Measurements from ENCODE around the gene SLC41A3.
A peak's percentile ranks its signal among the peaks of the same experiment; 100 is the strongest.

The SLC41A3 gene

DNA sequence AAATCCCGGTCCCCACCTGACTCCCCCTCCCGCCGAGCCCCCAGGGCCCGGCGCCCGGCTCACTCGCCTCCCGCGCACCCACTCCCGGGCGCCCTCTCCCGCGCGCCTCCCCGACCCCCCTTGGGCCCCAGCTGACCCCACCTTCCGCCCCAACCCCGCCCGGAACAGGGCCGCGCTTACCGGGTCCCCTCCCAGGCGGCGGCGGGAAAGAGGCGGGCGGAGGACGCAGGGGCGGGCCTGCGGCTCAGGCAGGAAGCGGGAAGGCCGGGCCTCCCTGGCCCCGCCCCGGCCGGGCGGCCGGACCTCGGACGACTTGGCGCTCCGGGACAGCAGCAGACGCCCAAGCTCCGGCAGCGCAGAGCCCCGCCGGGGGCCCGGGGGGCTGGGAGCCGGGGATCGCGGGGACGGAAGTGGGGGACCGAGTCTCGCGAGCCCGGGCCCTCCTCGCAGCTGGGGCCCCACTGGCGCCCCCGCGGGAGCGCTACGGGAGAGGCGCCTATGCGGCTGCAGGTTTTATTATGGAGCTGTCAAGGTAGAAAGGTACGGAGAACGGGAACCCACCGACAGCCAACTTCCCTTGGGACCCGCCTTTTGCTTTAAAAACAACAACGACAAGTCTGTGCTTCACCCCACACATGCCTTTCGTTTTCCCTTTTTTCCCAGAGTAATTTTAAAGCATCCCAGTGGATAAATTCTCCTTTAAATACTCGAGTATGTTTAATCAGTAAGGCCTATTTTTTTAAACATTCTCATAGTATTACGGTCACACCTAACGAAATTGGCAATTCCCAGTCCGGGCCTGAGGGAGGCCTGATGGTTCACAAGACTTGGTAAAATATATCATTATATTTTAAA is at the start of gene SLC41A3:
Gene SLC41A3 (minus strand): TSS at position 212 of the 855 bp plus-strand sequence. CDS start 15,905 bp downstream, outside the sequence.
- DNase-seq, result peak; percentile 76

DNA sequence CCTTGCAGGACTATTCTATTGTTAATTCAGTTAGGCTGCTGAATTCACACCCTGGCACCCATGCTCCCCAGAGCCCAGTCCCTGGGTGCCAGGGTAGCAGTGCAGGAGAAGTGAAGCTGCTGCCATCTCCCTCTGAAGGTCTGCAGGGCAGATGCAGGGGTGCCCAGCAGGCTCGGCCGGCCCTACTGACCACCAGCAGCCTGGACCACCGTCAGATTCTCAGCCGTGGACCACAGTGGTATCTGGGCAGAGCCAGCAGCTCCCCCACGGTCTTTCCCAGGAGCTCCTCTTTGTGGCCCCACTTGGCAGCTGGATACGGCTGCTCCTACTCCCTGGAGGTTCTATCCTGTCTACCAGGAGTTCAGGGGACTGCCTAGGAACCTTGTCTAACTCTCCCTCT is 49.7 kb upstream of the SLC41A3 start:
- no peak for DNase-seq

DNA sequence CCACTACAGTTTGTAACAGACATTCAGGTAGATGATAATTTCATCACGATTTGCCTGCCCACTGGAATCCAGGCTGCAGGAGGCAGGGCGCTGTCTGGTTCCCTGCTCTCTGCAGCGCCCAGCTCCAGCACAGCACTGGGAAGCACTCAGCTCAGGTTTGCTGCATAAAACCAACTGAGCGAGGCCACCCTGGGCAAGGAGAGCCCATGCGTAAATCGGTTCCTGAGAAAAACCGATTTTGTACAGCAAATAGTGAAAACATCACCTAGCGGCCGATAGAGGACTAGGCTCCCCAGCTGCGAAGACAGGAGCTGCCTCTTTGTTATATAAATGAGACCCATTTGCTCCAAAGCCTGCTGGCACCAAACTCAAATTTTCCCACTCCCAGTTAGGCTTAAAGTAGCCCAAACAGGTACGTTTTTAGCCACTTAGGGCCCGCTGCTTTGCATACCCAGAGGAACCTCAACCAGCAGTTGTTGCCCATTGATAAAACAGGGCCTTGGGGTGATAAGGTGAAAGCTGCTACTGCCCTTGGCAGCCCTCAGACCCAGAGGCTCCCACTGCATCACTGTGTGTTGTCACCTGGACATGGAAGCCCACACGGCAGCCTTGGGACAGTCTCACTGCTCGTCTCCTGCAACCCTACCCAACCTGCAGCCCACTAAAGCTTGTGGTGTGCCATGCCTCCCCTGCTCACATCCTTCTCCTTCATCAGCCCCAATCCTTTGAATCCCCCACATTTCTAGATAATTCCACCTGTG is 49.0 kb upstream of the SLC41A3 start:
- no peak for DNase-seq

DNA sequence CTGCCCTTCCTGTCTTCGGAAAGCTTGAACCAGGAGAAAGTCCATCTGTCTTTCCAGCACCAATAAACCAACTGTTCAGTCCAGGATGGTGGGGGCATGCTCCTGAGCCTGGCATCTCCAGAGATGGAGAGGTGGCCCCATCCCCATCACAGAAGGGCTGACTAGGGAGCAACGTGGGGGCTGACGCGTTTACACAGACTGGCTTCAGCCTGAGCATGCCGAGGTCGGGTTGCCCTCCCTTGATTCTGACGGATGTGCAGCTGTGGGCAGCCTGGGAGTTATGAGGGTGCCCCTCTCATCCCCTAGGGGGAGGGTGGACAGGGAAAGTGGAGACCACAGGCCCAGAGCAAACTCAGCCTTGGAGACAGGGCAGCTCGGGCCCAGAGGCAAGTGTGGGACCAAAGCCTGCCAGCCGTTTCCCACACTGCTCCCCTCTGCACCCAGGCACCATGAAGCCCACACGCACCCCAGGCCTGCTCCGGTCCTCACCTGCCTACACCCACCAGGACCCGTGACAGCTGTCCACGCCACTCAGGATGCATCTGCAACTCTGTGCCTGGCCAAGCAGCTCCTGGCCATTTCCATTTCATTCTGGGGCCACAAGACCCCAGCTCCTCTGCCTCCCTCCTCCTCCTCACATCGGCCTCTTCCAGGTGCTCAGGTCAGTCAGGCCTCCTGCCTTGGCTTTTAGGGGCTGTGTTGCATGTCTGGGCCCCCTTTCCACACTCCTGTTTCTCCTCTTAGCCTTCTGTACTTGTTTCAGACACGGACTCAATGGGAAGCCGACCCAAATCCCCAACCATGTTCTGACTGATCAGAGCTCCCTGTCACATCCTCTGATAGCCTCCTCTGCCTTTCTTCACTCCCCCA is 48.2 kb upstream of the SLC41A3 start:
- no peak for DNase-seq

DNA sequence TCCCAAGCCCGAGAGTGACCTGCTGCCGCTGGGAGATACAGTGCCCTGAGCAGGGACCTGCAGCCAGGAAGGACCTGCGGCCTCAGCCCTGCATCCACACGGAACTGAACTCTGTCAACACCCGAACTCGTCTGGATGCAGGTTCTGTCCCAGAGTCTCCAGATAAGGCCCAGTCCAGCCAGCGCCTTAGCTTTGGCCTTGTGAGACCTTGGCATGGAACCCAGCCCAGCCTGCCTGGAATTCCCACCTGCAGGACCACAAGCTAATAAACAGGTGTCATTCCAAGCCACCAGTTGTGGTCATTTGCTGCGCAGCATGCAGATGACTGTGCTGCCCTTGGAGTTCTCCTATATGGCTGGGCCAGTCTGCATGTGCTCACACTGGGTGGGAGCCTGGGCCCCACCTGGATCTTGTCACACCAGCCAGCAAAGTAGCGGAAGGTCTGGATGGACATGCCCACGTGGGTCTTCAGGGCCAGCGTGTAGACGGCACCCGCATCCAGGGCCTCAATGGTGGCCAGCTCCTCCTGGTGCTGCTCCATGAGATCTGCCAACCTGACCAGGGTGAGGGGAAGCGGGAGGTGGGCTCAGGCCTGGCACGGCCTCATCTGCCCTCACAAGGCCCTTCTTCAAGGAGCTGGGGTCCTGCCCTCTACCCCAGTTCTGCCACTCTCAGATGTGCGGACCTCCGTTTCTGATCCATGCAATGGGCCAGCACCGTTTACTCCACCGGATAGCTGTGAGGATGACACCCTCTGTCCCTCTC is 47.2 kb upstream of the SLC41A3 start:
- no peak for DNase-seq

DNA sequence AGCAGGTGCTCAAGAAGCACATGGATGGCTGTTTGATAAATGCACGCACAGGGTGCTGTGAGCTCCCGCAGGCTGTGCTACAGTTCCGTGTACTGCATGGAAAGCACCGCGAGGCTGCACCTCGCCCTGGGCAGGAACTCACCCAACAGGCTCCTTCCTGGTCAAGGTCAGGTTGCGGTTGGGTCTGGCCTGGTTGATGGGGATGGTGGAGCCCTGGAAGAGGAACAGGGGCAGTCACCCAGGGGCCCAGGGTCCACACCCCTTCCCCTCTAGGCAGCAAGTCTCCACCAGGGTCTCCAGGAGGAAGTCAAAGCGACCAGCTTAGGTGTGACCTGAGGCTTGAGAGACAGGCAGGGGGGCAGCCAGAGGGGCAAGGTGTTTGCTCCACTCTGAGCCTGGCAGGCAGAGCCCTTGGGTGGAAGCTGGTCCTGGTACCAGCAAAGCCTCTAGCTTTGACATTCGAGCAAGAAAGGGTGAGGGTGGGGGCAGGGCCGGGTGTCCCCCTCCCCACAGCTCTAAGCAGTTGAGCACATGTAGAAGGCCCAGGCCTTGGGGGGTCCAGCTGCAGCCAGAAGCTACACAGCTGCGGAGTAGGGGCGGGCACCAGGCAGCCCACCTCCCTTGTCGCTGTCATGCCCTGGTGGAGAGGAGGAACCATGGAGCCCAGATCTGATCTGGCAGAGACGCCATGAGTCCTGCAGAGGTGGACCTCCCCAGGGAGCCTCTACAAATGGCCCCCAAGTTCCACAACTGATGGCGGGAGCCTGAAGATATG is 46.3 kb upstream of the SLC41A3 start:
- DNase-seq, result no peak

DNA sequence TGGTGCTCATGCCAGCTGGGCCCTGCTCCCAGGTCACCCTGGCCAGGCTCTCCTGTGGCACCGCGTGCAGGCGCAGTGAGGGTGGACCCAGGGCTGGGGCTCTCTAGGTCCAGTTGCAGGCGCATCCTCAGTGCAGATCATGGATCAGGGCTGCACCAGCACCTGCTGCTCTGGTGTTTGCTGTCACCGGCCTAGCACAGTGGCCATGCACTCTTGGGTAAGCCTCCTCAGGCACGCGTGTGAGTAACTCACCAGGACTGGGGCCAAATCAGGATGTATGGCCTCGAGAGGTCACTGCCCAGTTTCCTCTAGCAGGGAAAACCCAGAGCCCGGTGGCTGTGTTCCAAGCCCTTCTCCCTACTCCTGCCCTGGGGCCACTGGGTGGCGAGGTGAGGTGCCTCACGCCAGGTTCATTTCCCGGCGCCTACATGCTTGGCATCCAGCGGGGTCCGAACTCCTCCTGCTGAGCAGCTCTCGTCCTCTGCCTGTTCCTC is 45.5 kb upstream of the SLC41A3 start:
- no peak for DNase-seq

DNA sequence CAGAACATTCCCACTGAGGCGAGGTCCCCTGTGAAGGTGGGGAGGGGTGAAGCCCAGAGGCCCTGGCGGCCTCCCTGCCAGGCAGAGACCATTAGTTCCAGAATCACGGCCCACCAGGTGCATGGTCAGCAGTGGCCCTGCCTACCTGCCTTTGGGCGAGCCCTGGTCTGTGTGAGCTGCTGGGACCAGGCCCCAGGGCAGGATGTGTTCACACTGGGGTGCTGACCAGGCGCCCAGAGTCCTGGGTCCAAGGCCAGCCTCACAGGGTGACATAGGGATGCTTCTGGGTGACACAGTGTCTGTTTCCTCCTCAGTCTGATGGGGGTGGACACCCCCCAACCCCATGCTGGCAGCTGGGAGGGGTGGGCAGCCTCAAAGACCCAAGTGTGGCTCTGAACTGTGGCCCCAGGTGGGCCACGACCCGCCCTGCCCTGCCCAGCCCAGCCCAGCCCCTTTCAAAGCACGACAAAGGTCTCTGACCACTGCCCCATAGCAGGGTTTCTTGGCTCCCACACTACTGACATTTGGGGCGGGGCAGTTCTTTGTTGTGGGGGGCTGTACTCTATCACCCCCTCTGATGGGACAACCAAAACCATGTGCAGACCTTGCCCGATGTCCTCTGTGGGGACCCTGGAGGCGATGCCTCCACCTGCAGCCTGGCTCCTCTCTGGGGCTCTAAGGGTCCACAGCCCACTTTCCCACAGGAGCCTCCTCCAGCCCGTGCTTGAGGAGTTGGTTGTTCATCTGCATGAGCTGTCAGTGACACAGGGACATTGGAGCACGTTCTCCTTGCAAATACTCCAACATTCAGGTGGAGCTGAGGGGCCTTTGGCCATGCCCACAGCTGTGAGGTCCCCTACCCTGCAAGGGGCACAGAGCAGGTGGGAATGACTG is 44.8 kb upstream of the SLC41A3 start:
- no peak for DNase-seq

DNA sequence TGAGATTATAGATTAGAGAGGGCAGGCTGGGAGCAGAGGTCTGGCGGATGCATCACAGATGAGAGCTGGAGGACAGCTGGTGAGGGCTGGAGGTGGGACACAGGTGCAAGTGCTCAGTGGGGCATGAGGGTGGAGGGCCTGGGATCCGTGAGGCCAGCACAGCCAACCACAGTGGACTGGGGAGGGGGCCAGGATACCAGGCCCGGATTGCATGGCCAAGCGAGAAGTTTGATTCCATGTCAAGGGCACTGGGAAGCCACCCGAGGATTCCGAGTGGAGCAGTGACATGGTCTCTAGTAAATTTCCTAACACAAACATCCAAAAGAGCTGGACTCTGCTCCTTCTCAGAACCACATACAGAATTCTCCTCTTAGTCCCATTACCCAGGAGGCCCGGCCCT is 44.0 kb upstream of the SLC41A3 start:
- no peak for DNase-seq

DNA sequence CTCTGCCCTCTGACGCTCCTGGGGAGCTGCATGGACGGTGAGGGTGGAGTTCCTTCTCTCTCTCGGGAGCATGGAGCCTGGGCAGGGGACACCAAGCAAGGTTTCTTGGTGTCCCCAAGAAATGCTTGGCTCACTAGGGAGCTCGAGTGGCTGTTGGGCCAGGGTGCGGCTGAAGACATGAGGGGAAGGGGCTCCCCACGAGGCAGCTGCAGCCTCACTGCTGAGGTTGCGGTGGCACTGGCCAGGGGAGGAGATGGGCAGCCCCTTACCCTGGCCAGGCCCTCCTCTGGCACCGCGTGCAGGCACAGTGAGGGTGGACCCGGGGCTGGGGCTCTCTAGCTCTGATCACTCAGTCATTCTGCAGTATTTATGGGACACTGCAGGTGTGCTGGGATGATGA is 43.5 kb upstream of the SLC41A3 start:
- DNase-seq, result no peak

DNA sequence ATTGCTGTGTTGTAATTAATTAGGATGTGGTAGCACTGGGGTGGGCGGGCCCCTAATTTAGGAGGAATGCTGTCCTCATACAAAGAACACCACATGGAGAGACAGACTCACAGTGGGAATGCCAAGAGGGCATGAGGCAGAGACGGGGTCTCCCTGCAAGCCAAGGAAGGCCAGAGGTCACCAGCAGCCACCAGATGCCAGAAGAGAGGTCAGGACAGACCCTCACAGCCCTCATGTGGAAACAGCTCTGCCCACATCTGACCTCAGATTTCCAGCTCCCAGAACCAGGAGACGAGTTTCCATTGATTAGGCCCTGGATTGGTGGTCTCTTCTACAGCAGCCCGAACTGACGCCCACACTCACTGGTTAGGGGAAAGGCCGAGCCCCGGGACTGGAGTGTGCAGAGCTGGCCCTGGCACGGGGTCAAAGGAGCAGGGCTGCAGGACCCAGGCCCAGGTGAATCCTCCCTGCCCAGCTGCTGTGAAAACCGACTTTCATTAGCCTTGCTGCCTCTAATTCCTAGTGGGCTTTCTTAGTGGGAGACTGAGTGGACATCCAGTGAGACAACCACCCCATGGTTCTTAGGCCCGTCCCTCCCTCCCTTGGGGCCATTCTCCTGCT is 43.0 kb upstream of the SLC41A3 start:
- no peak for DNase-seq

DNA sequence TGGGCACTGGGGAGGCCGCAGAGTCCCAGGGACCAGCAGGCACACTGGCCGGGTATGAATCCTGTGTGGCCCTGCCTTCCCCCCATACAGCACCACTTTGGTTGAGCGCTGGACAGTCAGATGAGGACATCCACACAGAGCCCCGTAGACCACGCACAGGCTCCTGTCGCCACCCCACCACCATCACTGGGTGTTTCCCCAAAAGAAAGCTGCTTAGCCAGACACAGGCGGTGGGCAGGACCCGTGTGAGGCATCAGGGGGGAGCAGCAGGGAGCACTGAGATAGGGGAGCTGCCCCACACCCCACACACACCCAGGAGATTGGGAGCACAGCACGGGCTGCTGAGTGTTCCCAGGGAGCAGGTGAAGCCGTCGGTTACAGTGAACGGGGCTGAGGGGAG is 42.4 kb upstream of the SLC41A3 start:
- DNase-seq, result no peak

DNA sequence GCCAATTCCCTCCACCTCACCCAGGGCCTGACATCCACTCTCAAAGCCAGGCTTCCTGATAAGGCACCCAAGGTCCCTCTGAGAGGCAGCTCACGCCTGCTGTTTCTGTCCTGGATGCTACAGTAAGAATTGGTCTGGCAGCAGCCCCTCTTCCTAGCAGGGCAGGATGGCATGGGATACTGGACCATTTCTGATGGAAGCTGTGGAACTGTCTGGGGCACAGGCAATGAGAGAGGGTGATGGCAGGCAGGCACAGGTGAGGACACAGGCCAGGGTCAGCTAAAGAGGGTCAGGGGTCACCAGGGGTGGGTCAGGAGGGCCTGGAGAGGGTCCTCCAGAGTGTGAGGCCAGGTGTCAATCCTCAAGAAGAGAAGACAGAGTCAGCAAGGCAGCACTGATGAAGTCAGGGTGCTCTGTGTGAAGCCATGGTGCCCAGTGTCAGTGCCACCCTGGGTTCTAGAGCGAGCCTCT is 41.9 kb upstream of the SLC41A3 start:
- no peak for DNase-seq

DNA sequence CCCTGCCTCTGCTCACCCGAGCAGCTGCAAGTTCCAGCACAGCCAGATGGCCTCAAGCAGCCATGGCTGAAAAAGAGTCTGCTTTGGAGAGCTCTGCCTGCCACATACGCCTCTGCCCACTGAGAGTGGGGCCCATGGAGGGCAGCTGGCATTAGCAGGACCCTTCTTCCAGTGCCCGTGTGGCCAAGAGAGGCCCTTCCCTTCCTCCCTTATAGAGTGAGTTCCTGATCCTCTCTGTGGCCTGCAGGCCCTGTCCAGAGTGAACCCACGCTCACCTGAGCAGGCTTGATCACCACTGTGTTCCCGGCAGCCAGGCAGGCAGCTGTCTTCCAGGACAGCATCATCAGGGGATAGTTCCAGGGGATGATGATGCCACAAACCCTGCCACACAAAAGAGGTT is 41.4 kb upstream of the SLC41A3 start:
- no peak for DNase-seq

DNA sequence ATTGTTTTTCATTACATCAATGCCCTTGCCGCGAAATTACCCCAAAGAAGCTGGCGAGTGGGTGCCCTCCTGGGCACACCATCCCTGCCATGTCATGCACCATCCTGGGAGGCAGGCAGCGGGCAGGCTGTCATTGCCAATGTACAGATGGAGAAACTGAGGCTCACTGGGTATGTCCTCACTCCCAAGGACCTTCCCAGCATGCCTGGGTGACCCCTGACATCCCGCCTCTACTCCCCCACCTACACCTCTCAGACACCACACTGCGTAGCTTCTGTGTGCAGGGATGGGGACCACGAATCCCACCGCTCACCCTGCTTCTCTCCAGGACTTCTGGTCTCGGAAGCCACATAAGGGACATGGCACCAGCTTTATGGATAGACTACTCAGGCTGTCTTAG is 41.0 kb upstream of the SLC41A3 start:
- no peak for DNase-seq

DNA sequence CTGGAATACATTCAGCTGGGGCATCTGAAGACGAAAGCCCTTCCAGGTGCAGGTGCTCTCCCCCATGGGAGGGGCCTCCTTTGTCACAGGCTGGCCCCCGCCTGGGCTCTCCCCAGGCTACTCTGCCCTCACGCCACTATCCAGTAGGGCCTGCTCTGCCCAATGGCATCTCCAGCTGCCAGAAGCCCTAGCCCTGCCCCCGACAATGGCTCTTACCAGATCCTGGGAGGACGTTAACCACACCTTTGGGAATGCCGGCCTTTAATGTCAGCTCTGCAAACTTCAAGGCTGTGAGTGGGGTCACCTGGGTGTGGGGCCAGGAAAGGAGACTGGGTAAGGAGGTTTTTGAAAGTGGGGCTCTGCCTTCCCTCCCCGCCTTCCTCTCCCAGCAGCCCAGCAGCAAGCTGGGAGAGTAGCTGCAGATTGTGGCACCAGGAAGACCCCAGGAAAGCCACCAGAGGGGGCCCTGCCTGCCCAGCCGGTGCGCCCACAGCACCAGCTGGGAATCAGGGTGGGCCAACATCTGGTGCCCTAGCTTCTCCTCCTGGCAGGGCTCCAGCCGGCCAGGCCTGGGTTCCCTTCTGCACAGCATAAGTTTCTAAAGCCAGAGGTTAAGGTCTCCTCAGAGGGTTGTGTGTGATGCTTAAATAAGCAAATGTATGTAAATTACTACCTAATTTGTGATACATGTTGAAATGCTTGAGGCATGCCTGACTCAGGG is 40.4 kb upstream of the SLC41A3 start:
- no peak for DNase-seq

DNA sequence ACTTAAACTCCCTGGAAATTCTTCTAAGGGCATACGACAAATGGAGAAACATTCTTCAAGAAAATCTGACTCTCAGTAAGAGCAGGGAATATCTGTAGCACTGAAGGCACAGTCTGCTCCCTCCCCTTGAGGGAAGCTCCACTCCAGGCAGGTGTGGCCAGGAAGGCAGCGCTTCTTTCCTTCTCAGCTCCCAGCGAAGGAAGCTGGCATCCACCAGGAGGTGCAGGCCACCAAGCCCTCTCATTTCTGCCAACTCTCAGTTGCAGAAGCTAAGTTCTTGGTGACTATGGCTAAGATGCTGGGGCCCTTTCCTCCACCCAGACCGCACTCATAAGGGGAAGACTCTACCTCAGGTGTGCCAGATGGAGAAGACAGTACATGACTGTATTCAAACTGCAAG is 37.7 kb upstream of the SLC41A3 start:
- DNase-seq, result no peak

DNA sequence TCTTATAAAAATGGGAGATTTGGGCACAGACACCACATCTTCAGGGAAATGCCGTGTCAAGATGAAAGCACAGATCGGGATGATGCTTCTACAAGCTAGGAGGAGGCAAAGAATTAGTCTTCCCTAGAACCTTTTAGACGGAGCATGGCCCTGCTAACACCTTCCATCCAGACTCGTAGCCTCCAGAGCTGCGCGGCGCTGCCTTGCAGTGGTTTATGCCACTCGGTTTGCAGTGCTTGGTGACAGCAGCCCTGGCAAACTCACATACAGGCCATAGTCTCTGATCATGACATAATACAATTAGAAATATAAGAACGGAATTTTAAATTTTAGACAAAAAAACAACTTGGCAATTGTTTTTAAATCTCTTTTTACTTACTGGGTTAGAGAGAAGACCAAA is 37.1 kb upstream of the SLC41A3 start:
- DNase-seq, result no peak

DNA sequence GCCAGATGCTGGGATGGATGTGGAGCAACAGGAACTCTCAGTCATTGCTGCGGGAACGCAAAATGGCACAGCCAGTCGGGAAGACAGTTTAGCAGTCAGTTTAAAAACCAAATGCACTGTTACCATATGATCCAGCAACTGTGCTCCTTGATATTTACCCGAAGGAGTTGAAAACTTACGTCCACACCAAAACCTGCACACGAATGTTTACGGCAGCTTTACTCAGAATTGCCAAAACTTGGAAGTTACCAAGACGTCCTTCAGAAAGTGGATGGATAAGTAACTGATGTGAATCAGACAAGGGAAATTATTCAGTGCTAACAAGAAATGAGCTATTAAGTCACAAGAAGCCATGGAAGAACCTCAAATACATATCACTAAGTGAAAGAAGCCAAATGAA is 36.1 kb upstream of the SLC41A3 start:
- no peak for DNase-seq

All from fibroblast of skin of right quadriceps (primary cell).